ENCODE measurements around the gene USO1.
"Not testable (repeated sequence)": the region's sequence is repeated elsewhere in the genome, so short reads cannot be mapped to it uniquely, and the experiment has no call there.

Gene USO1

GRCh38 chr4:75724066-75724866 is at the start of gene USO1:
Gene USO1, plus strand, starts transcription at chr4:75724577. Its CDS starts 243 bp downstream, at chr4:75724820.
- DNase-seq: peak; percentile 98 to 99

GRCh38 chr4:75675004-75675531 is 49.3 kb upstream of the USO1 start:
- no peak for DNase-seq

- DNase-seq: no peak
These were observed 45.9 kb upstream of the USO1 start for GRCh38 chr4:75678473-75678872.

- no peak for DNase-seq
These were observed 45.4 kb upstream of the USO1 start for GRCh38 chr4:75678965-75679364.

GRCh38 chr4:75679876-75680575 is 44.4 kb upstream of the USO1 start:
- no peak for DNase-seq

- DNase-seq: no peak
These were observed 40.8 kb upstream of the USO1 start for GRCh38 chr4:75683482-75684155.

GRCh38 chr4:75685546-75686189 is 38.7 kb upstream of the USO1 start:
- DNase-seq: no peak

GRCh38 chr4:75686346-75686745 is 38.0 kb upstream of the USO1 start:
- peak; percentile 6 to 36 for DNase-seq

GRCh38 chr4:75687125-75687524 is 37.3 kb upstream of the USO1 start:
- not testable (repeated sequence) for DNase-seq

- DNase-seq: not testable (repeated sequence)
These were observed 32.3 kb upstream of the USO1 start for GRCh38 chr4:75692066-75692465.

GRCh38 chr4:75696071-75696470 is 28.3 kb upstream of the USO1 start:
- peak in 1 of 2 experiments; percentile 6 for DNase-seq

GRCh38 chr4:75696581-75696980 is 27.8 kb upstream of the USO1 start:
- DNase-seq: no peak

GRCh38 chr4:75698162-75698962 is 26.0 kb upstream of the USO1 start:
- peak in 1 of 2 experiments; percentile 1 for DNase-seq

- no peak for DNase-seq
These were observed 25.5 kb upstream of the USO1 start for GRCh38 chr4:75698963-75699228.

- no peak for DNase-seq
These were observed 25.1 kb upstream of the USO1 start for GRCh38 chr4:75699299-75699698.

GRCh38 chr4:75702919-75703411 is 21.4 kb upstream of the USO1 start:
- DNase-seq: no peak

GRCh38 chr4:75705198-75705977 is 19.0 kb upstream of the USO1 start:
- no peak for DNase-seq

- DNase-seq: peak; percentile 34 to 42
These were observed 16.1 kb upstream of the USO1 start for GRCh38 chr4:75708218-75708691.

GRCh38 chr4:75710246-75710645 is 14.1 kb upstream of the USO1 start:
- DNase-seq: no peak

GRCh38 chr4:75714011-75714410 is 10.4 kb upstream of the USO1 start:
- no peak for DNase-seq

- DNase-seq: no peak
These were observed 9.7 kb upstream of the USO1 start for GRCh38 chr4:75714704-75715103.
